Activated effector memory CD4-positive, alpha-beta T cell treated with Interleukin-2 at 50 U/mL for 16 hours (primary cell): ENCODE data around the gene OSBPL5.
"Not testable (repeated sequence)": the region's sequence is repeated elsewhere in the genome, so short reads cannot be mapped to it uniquely, and the experiment has no call there.

ENCODE experiments used
- DNase-seq: peaks from one replicate; pipeline ENCODE4 v3.0.0-alpha.2; 2020

The OSBPL5 gene

GRCh38 chr11:3120071-3120792 lies 44.9 kb downstream of the OSBPL5 start:
- no peak for DNase-seq

DNA sequence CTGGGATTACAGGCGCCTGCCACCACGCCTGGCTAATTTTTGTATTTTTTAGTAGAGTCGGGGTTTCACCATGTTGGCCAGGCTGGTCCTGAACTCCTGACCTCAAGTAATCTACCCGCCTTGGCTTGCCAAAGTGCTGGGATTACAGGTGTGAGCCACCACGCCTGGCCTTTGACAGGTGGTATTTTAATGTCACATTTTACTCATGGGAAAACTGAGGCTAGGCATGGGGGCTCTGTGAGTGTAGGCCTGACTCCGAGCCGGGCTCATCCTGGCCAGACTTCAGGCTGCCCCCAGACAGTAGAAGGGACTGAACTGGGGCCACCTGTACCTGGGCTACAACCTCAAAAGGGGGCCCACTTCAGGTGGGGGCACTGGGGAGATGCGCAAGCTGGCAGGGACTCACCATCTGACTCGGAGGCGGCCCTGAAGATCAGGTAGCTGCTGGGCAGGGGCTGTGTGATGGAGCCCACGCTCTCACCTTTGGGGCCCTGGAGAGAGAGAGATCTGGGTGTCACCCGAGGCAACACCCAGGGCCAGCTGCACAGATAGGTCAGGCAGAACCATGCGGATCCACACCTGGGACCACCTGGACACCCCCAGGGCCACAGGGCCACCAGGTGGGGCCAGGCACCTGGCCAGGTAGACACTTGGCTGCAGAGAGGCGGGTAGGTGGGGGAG lies 45.8 kb downstream of the OSBPL5 start:
- DNase-seq, result no peak

GRCh38 chr11:3115321-3115720 lies 49.8 kb downstream of the OSBPL5 start:
- DNase-seq, result no peak

- not testable (repeated sequence) for DNase-seq
Measured at GRCh38 chr11:3113661-3114060, 51.4 kb downstream of the OSBPL5 start.

GRCh38 chr11:3111919-3112690 lies 53.0 kb downstream of the OSBPL5 start:
- no peak for DNase-seq

DNA sequence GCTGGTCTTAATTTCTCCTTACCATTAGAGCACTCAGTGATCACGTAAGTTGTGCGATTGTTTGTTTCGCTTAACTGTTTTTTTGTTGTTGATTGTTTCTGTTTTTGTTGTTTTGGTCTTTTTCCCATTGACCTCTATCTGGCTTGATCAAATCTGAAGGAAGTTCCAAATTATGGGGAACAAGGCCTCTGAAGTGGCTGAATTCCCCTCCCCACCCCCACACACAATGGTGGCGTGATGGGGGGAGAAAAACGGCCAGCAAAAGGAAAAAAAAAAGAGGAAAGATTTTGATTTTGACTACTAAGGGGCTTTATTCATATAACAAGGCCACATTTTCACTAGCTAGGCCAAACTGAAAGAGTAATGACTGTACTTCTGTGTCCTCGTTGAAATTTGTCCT lies 53.6 kb downstream of the OSBPL5 start:
- no peak for DNase-seq

- no peak for DNase-seq
Measured at GRCh38 chr11:3109921-3110706, 55.0 kb downstream of the OSBPL5 start.

- DNase-seq, result no peak
Measured at GRCh38 chr11:3109434-3109833, 55.7 kb downstream of the OSBPL5 start.

DNA sequence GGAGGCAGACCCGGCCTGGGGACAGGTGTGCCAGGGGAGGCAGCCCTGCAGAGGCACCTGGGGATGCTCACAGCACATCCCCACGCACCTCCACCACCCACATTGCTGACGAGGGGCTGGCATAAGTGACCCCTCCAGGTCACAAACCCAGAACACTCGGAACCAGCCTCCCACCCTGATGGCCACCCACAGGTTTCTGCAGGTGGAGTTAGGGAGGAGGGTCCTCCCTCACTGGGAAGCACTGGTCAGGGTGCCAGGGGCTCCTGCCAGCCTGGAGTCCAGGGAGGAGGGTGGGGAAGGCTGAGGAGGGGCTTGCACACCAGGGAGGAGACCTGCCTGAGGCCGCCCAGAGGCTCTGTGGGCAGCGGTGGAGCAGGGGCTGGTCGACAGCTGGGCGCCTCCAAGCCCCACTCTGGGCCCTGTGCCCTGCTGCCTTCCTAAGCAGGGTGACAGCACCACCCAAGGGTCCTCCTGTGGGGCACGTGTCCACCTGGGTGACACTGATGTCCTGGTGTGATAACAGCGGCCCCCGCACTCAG lies 56.9 kb downstream of the OSBPL5 start:
- no peak for DNase-seq

DNA sequence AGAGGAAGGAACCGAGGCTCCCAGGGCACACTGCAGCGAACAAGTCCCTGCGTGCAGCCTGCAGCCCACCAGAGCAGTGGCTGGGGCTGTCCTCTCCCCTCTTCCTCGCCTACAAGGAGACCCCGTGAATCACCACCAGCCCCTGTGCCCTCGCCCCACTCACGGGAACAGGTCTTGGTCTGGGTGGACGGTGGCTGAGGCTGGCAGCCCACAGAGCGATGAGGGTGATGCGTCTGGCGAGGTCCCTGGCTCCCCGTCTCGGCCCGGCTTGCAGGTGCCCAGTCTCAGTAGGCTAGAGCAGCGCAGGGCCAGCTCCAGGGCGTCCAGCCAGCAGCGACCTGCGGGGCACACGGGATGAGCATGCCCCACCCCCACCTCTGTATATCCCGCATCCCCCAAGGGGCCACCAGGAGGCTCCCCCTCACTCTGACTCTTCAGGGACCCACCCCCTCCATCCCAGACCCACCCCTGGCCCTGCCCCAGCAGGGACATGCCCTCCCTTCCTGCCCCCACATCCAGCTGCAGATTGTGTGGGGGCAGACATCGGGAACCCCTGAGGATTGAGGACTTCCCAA lies 57.4 kb downstream of the OSBPL5 start:
- no peak for DNase-seq

GRCh38 chr11:3106736-3107524 lies 58.2 kb downstream of the OSBPL5 start:
- no peak for DNase-seq

GRCh38 chr11:3105791-3106735 lies 59.0 kb downstream of the OSBPL5 start:
- DNase-seq, result no peak

GRCh38 chr11:3104961-3105790 lies 59.9 kb downstream of the OSBPL5 start:
- DNase-seq, result no peak

DNA sequence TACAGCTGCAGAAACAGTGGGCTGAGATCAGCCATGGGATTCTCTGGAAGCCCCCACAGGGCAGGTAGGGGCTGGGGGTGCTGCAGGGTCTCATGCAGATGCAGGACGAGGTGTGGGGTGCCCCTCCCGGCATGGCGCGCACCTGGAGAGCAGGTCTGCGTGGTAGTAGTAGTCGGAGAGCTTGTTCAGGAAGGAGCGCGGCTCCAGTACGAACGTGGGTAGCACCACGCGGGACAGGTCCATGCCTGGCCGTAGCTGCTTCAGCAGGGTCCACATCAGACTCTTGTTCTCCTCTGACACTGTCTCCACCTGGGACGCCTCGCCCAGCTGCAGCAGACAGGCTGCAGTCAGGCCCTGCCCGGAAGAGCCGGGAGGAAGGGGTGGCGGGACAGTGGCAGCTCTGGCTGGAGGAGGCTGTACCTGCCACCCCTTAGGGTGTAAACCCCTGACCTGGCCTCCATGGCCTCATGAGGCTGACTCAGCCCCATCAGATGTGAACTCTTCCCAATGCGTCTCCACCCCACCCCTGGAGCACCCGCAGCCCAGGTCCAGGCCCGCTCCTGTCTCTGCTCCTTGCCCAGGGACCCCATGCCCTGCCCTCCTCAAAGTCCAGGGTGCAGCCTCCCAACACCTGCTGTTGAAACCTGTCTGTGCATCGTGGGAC lies 60.9 kb downstream of the OSBPL5 start:
- no peak for DNase-seq

DNA sequence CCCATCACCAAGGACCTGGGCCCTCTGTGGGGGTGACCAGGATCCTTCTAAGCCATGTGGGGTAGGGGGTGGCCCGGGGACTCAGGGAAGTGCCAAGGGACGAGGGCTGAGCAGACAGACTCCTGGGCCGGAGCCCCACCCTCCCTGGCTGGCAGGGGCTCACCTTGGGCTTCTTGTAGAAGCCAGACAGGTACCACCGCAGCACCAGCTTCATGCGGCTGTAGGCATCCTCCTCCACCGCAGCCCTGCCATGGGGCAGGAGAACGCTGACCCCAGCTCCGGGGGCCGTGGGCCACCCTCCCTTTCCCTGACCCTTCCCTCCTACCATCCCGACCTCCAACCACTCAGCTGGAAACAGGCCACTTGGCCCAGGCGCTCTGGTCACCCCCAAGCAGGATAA lies 62.0 kb downstream of the OSBPL5 start:
- no peak for DNase-seq

GRCh38 chr11:3102641-3102921 lies 62.5 kb downstream of the OSBPL5 start:
- DNase-seq, result no peak

- no peak for DNase-seq
Measured at GRCh38 chr11:3101921-3102640, 63.0 kb downstream of the OSBPL5 start.

- DNase-seq, result no peak
Measured at GRCh38 chr11:3099178-3099577, 65.9 kb downstream of the OSBPL5 start.
